Body of pancreas (tissue), 4 donors: ENCODE results near the gene SNPH.

Experiments
- CTCF ChIP-seq, 7 experiments: fragments of 450-650 bp in 4 of 7; fragments of 200-600 bp in 3 of 7; sonication (generic) in 3 of 7; IDR thresholded peaks; one replicate each; pipeline ENCODE4 v1.5.1; 2016 to 2019; ENCODE audit warnings: antibody characterized with exemption in 7 of 7
- POLR2A ChIP-seq, 3 donors: fragments of 450-650 bp; IDR thresholded peaks; one replicate each; pipeline ENCODE4 v1.6.1; 2016; ENCODE audit warnings: antibody characterized with exemption in 3 of 3, mild to moderate bottlenecking in 2 of 3

GRCh38 chr20:1265916-1266166, 253 bp upstream of the SNPH start:
- TF ChIP-seq CTCF (IDR thresholded peaks at IDR 0.05) = no peak
- no peak for TF ChIP-seq POLR2A (IDR thresholded peaks at IDR 0.05)
